Myocyte (in vitro differentiated cells): Measurements from ENCODE around the gene NFS1. TPM values are rescaled to one million over a fixed set of nuclear protein-coding genes. Genes with fewer than 3 reads are reported as not detected.

Experiments used
- total RNA-seq: library from RNA; depleted of rRNA; stranded (reverse); fragments of >200 nt; gene quantifications from 2 replicates; pipeline ENCODE4 v1.2.3, GENCODE V29; 2014

Gene NFS1
- total RNA-seq, 1 donor from 2014 or later = 37.1 TPM

Other genes starting within 250 kb of the NFS1 start
- 28.9 and 37.6 TPM in 2 replicates for gene CEP250, start 243.8 kb downstream of the NFS1 start, total RNA-seq
- gene C20orf173, start 169.7 kb downstream of the NFS1 start, total RNA-seq = not detected in 2 replicates
- gene ERGIC3, start 157.3 kb downstream of the NFS1 start, total RNA-seq = 169 and 210 TPM in 2 replicates
- gene SPAG4, start 83.5 kb downstream of the NFS1 start, total RNA-seq = 1.2 and 5.5 TPM in 2 replicates
- 109 and 117 TPM in 2 replicates for gene CPNE1, start 34.5 kb downstream of the NFS1 start, total RNA-seq
- gene RBM12, start 34.5 kb downstream of the NFS1 start, total RNA-seq = 32.7 and 33.3 TPM in 2 replicates
- 227 and 282 TPM in 2 replicates for gene ROMO1, start 53 bp upstream of the NFS1 start, total RNA-seq
- 218 and 242 TPM in 2 replicates for gene RBM39, start 42.9 kb upstream of the NFS1 start, total RNA-seq
- 27.1 and 28.5 TPM in 2 replicates for gene PHF20, start 72.7 kb upstream of the NFS1 start, total RNA-seq